Muscle of arm (tissue), 12 donors: Measurements from ENCODE around the gene BLVRB. TPM values are rescaled to one million over a fixed set of nuclear protein-coding genes. Genes with fewer than 3 reads are reported as not detected.

Experiments
- DNase-seq: peaks from one replicate; pipeline ENCODE4 v3.0.0-alpha.2; 2013
- polyA plus RNA-seq, 12 donors: library from polyadenylated mRNA; unstranded; fragments of 120-200 nt; gene quantifications; one replicate each; pipeline ENCODE4 v1.2.1, GENCODE V29; 2013; ENCODE audit not compliant: insufficient read length in 12 of 12

BLVRB gene
- polyA plus RNA-seq, 12 donors: 21.9 to 68.1 (median 34.1) TPM; not detected in 1

DNA sequence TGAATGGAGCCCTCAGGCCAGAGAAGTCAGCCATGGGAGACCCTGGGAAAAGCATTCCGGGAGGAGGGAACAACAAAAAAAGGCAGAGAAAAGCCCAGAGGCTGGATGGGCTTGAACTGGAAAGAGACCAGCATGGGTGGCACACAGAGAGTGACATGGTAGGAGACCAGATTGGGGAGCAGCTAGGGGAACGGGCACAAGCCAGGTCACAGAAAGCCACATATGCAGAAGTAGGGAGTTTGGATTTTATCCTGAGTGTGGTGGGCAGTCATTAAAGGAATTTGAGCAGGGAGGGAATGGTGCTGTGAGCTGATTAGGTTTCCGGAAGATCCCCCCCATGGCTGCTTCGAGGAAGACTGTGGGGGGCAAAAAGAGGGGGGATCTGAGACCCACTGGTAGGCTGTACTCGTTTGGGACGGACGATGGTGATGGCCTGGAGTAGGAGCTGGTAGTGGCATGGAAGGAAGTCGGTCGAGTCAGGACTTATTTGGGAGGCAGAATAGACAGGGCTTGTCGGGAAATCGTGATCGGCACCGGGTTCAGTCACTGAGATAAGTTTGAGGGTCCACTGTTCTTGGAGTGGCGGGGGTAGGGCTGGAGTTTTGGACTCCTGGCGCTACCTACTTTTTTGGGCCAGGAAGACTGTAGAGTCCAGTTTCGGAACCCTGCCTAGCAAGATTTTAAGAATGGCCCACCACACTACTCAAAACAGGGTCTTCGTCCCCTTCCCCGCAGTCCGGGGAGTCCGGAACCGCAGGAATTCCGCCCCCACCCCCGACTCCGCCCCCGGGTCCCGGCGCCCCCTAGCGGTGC, 40.7 kb downstream of the BLVRB start:
- peak; percentile 69 for DNase-seq

GRCh38 chr19:40423938-40424337, 41.6 kb downstream of the BLVRB start:
- DNase-seq: no peak

DNA sequence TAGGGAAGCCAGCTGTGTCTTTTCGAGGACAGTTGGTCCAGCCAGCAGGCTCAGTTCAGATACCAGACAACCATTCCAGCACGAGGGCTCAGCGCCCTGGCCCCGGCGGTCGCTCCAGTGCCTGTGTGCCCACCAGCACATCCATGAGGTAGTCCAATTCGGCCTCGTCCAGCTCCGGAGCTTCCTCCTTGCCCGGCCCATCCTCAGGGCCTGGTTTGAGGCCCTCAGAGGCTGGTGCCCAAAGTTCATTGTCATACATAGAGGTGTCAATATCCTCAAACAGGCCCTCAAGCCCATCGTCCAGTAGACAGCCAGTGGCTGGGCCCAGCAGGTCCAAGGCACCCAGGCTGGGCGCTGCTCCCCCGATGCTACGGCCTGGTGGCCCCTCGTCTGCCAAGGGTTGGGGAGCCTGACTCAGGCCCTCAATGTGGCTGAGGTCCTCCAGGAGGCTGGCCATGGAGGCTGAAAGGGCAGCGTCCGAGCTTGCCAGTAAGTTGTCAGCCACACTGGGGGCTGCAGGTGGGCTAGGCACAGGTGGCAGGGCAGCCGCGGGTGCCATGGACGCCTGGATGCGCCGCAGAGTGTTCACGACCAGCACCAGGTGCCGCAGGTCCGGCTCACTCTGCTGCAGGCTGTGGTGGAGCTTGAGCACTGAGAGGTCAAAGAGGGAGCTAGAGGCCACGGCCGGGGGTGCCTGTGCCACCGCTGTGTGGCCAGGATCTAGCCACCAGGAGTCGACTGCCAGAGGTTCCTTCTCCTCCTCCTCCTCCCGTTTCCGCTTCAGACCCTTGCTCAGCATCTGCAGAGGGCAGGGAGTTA, 42.6 kb downstream of the BLVRB start:
- DNase-seq: no peak

- DNase-seq: no peak
Measured at GRCh38 chr19:40421993-40422747, 43.4 kb downstream of the BLVRB start.

DNA sequence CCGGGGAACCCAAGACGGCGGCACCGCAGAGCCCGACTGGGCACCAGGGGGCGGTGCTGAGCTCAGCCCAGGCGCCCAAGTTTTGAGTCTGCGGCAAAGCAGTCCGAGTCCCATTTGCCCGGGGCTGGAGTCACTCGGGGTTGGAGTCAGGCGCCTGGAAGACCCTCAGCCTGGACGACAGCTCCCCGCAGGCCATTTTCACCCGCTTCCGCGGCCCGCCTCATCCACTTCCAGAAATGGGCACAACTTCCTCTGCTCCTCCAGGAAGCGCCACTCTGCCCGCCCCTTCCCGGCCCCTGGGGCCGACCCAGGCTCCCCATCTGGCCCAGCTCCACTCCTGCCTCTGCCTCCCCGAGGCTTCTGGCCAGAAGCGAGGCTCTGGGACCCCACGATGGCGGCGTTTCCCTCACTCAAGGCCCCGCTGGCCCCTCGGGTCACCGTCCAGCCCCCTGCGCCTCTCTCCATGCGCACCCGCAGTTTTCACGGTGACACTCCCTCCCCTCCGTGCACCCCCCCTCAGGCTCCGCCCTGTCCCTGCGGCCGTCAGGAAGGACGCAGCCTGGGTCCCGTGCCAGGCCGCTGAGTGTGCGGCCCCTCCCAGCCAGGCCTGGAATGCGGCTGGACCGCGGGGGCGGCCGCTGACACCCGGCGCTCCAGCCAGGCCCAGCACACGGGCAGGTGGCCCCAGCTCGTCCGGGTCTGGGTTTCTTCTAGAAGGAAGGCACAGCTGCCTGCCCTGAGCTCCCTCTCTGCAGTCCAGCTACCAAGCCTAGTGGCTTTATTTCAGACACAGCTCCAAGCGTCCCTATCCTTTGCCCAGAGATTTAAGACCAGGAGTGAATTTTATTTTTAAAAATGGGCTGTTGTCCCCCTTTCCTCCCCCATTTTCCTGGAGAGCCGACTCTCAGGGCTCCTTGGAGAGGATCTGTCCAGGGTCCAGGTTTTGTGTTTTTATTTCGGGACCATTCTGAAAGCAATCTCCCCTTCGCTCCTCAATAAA, 44.5 kb downstream of the BLVRB start:
- DNase-seq: peak; percentile 96

DNA sequence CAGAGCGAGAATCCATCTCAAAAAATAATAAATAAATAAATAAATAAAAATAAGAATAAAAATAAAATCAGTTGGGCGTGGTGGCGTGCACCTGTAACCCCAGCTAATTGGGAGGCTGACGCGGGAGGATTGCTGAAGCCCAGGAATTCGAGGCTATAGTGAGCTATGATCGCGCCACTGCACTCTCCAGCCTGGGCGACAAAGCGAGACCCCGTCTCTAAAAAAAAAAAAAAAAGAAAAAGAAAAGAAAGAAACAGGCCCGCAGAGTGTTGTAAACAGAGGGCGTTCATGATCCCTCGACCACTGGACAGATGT, 45.1 kb downstream of the BLVRB start:
- DNase-seq: no peak

DNA sequence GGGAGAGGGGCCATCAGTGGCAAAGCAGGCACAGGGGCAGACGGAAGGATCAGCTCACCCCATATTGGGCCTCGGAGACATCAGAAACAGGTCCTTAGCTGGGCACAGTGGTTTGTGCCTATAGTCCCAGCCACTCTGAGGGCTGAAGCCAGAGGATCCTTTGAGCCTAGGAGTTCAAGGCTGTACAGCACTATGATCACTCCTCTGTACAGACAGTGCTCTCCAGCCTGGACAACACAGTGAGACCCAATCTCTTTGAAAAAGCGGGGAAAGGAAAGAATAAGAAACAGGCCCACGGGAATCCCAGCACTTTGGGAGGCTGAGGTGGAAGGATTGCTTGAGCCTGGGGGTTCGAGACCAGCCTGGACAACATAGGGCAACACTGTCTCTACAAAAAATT, 45.8 kb downstream of the BLVRB start:
- DNase-seq: no peak

DNA sequence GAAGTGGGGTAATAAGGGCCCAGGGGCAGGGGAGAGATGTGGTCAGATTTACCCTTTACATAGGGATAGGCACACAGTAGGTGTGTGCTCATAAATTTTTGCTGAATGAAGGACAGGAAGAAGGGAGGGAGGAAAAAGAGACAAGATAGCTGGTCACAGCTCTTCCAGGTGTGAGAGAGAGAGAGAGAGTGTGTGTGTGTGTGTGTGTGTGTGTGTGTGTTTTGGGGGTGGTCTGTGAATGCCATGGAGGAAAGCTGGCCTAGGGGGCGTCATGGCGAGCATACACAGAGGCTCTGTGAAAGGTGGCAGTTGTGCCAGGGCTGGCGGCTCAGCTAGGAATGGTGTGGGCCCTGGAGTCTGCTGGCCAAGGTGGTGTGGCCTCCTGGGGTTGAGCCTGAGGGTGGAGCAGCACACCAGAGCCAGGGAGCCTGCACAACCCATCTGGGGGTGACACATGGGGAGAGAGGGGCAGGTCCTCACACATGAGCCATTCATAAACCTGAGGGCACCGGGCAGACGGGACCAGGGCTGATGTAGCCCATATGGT, 46.4 kb downstream of the BLVRB start:
- DNase-seq: no peak

DNA sequence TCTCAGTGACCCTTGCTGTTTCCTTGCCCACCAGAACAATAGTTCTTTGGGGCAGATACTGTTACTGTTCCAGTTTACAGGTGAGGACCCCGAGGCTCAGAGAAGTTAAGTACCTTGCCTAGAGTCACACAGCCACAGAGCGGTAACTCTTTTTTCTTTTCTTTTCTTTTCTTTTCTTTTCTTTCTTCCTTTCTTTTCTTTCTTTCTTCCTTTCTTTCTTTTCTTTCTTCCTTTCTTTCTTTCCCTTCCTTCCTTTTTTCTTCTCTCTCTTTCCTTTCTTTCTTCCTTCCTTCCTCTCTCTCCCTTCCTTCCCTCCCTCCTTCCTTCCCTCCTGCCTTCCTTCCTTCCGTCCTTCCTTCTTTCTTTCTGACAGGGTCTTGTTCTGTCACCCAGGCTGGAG, 47.5 kb downstream of the BLVRB start:
- DNase-seq: no peak

DNA sequence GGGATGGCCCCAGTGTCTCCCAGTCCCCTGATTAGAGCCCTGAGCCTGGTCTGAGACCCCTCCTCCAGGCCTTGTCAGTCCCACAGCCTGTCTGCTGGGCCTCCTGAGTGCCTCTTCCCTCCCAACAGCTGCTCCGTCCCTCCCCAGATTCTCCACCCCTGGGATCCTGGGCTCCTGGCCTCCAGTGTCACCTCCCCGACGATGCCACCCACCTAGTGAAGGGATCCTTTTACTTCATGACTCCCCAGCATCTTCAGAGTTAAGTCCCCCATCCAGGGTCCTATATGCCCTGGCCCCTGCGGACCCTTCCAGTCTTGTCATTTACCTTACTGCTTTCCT, 47.9 kb downstream of the BLVRB start:
- DNase-seq: no peak

- DNase-seq: peak; percentile 61
Measured at GRCh38 chr19:40416918-40417642, 48.5 kb downstream of the BLVRB start.

DNA sequence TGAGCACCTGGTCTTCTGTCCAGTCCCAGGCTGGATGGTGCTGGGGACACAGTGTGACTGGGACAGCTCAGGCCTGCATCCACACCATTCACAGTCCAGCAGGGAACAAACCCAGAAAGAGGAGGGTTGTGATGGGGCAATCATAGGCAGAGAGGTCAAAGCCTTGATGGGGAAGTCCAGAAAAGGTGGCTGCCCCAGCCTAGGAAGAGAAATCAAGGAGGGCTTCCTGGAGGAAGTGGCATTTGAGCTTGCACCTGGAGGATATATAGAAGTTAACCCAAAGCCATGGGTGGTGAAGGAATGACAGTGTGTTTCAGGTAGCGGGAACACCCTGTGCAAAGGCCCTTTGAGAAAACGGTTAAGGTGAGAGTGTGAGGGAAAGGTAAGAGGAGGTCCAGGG, 49.8 kb downstream of the BLVRB start:
- DNase-seq: no peak

DNA sequence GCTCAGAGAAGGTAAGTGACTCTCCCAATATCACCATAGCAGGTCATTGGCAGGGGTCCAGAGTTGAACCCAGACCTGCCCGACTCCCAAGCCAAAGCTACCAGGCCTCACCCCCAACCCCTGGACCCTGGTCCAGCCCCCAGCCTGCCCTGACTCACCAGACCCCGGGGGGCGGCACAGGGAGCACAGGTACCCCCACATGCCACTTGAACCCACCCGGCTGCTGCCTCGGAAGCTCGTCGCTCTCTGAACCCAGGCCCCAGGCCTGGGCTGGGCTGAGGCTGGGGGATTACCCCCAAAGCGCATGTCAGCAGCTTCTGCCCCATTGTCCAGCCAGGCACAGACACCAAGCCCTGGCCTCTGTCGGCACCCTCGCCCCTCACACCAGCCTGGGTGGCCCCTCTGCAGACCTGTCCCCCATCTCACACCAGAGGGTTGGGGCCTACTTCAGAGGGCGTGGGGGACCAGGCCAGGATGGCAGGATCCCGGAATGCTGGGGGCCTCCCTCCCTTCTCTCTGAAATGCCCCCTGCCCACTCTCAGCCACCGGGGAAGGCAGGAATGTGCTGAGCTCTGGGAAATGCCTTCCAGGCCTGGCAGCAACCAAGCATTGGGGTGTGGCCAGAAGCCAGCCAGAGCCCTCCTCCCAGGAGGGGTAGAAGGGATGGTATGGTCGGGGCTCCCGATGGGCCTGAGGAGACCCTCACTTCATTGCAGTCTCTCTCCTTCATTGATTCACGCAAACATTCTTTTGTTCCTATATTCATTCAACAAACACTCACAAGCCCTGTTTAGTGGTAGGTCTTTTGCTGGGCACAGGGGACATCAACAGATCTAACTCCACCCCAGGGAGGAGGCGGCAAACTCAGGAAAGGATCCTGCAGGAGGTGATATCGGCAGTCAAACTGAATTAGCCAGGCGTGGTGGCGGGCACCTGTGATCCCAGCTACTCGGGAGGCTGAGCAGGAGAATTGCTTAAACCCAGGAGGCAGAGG, 50.7 kb downstream of the BLVRB start:
- no peak for DNase-seq

GRCh38 chr19:40413291-40413845, 52.2 kb downstream of the BLVRB start, which contains the start of gene PRX:
TSS of gene PRX (minus strand) at chr19:40413378. CDS start at chr19:40407932, 5,446 bp downstream.
- peak; percentile 51 for DNase-seq

- DNase-seq: no peak
Measured at GRCh38 chr19:40412866-40413265, 52.7 kb downstream of the BLVRB start.

DNA sequence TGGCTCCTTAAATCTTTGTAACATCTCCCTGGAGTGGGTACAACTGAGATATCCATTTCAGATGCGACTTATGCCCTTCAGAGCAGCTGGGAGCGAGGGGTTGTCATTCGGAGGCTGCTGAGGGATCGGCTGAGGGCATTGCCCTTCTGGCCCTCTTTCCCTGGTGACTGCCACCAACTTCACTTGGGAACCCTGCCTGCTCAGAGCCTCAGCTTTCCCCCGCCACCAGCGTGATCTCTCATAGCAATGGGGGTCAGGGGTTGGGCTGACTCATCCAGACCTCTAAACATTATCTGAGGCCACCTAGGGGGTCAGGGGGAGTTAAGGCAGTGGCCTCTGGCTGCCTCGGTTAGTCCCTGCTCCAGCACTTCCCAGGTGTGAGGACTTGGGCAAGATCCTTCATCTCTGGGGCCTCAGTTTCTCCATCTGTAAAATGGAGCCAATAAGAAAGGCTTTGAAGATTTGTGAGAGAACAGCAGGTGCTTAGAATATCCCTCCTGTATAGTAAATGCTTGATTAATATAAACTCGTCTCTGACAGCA, 53.5 kb downstream of the BLVRB start:
- DNase-seq: no peak

DNA sequence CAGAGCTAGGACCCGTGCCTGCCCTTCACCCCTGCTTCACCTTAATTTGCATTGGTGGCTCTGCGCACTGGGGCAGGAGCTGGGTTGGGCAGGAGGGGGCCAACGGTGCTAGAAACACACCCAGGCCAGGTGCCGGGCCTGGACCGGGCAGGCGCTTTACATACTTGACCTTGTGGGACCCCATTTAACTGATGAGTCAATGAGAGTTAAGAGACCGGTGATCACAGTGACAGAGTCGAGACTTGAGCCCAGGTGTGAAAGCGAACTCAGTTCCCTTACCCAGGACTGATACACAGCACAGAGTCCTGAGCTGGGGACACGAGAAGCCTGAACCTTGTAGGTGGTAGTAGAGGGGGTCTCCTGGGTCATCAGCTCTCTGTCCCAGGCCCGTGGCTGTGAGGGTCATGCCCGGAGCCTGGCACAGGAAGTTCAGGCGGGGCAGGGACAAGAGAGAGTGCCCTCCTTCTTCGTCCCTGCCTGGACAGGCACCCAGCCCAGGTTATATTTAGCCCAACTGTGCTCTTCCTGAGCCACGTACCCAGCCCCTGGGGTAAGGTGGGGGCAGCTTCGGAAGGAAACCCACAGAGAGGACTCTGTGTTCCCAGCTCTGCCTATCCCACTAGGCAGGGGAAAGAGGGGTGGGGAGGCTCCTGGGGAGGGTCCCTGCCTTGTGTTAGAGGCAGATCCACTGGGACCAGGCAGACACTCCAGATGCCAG, 54.3 kb downstream of the BLVRB start:
- DNase-seq: no peak

GRCh38 chr19:40410030-40410389, 55.5 kb downstream of the BLVRB start:
- DNase-seq: no peak
